ENCODE data around the gene PTMS. TPM values are rescaled to one million over a fixed set of nuclear protein-coding genes. Genes with fewer than 3 reads are reported as not detected.

The PTMS gene
- total and polyA plus RNA-seq, 9 of the 15 experiments (the other 6 are each of a cell fraction or from before 2014, with no cell fraction given) = 5.1 to 287 (median 78.5) TPM

DNA sequence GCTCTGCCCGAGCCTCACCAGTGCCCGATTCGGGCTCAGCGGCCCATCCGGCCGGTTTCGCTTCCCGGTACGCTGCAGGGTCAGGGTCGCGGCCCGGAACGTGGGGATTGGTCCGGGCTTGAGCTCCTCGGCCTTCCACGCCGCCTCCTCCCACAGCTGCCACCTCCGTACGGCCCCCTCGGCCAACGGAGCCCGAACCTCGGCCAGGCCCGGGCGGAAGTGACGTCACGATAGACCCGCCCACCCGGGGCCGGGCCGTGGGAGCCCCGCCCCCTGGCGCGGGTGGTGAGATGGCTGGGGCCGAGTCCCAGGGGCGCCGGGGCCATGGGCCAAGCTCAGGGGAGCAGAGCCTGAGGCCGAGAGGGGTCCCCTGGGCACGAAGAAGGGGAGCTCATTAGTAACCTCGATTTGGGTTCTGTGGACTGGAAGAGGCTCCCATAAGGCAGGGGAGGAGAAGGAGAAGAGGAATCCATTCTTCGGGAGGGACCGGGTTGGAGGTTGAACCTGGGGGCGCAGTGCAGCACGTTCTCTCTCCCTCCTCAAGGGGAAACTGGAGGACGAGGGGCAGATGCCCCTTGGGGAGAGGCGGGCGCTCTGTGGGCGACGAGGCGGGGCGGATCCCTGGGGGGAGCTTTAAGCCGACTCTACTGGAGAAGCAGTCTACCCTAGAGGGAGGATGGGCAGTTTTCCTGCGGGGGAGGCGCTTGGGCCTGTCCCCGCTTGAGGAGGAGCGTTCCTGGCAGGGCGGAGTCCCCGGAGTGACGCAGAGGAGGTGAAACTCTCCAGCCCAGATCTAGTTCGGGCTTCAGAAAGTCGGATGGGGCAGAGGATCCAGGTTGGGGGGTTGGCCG is 13.0 kb upstream of the PTMS start, which contains the start of gene MLF2 (continued):
- TF ChIP-seq, protein P1, sequence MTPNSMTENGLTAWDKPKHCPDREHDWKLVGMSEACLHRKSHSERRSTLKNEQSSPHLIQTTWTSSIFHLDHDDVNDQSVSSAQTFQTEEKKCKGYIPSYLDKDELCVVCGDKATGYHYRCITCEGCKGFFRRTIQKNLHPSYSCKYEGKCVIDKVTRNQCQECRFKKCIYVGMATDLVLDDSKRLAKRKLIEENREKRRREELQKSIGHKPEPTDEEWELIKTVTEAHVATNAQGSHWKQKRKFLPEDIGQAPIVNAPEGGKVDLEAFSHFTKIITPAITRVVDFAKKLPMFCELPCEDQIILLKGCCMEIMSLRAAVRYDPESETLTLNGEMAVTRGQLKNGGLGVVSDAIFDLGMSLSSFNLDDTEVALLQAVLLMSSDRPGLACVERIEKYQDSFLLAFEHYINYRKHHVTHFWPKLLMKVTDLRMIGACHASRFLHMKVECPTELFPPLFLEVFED (CRISPR knock-in tag; conservative IDR thresholded peaks at IDR 0.05) = 0 out of 2 replicates have a peak, but pooled peaks have one; percentile 47
- TF ChIP-seq NFIX (CRISPR knock-in tag; IDR thresholded peaks at IDR 0.05; ENCODE audit: low read depth) (no peak), NCOA4 (IDR thresholded peaks at IDR 0.05; ENCODE audit: partially characterized antibody) (no peak), SLC30A9 (CRISPR knock-in tag; IDR thresholded peaks at IDR 0.05) (no peak), MCM2 (IDR thresholded peaks at IDR 0.05; ENCODE audit: low read depth) (no peak), ZFX (CRISPR knock-in tag; IDR thresholded peaks at IDR 0.05) (peak; percentile 95), KAT8 (IDR thresholded peaks at IDR 0.05; ENCODE audit: low read depth) (no peak), FOXA3 (CRISPR knock-in tag; conservative IDR thresholded peaks at IDR 0.05 in 1 of 2, IDR thresholded peaks at IDR 0.05 in 1 of 2) (no peak), ZC3H8 (IDR thresholded peaks at IDR 0.05) (no peak), EP400 (IDR thresholded peaks at IDR 0.05) (peak; percentile 81), MYC (IDR thresholded peaks at IDR 0.05; ENCODE audit: low read depth, low read length) (peak; percentile 58), MYC (CRISPR knock-in tag; IDR thresholded peaks at IDR 0.05; ENCODE audit: borderline replicate concordance, low read depth) (no peak), NBN (IDR thresholded peaks at IDR 0.05; ENCODE audit: low read depth) (peak; percentile 79)
- TF ChIP-seq, protein P2, sequence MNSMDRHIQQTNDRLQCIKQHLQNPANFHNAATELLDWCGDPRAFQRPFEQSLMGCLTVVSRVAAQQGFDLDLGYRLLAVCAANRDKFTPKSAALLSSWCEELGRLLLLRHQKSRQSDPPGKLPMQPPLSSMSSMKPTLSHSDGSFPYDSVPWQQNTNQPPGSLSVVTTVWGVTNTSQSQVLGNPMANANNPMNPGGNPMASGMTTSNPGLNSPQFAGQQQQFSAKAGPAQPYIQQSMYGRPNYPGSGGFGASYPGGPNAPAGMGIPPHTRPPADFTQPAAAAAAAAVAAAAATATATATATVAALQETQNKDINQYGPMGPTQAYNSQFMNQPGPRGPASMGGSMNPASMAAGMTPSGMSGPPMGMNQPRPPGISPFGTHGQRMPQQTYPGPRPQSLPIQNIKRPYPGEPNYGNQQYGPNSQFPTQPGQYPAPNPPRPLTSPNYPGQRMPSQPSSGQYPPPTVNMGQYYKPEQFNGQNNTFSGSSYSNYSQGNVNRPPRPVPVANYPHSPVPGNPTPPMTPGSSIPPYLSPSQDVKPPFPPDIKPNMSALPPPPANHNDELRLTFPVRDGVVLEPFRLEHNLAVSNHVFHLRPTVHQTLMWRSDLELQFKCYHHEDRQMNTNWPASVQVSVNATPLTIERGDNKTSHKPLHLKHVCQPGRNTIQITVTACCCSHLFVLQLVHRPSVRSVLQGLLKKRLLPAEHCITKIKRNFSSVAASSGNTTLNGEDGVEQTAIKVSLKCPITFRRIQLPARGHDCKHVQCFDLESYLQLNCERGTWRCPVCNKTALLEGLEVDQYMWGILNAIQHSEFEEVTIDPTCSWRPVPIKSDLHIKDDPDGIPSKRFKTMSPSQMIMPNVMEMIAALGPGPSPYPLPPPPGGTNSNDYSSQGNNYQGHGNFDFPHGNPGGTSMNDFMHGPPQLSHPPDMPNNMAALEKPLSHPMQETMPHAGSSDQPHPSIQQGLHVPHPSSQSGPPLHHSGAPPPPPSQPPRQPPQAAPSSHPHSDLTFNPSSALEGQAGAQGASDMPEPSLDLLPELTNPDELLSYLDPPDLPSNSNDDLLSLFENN (IDR thresholded peaks at IDR 0.05; ENCODE audit: low read depth in 2 of 2, low read length in 2 of 2) = 0 out of 4 replicates have a peak, but pooled peaks of 1 of the 2 experiments have one; percentile 15
- TF ChIP-seq, protein P3, sequence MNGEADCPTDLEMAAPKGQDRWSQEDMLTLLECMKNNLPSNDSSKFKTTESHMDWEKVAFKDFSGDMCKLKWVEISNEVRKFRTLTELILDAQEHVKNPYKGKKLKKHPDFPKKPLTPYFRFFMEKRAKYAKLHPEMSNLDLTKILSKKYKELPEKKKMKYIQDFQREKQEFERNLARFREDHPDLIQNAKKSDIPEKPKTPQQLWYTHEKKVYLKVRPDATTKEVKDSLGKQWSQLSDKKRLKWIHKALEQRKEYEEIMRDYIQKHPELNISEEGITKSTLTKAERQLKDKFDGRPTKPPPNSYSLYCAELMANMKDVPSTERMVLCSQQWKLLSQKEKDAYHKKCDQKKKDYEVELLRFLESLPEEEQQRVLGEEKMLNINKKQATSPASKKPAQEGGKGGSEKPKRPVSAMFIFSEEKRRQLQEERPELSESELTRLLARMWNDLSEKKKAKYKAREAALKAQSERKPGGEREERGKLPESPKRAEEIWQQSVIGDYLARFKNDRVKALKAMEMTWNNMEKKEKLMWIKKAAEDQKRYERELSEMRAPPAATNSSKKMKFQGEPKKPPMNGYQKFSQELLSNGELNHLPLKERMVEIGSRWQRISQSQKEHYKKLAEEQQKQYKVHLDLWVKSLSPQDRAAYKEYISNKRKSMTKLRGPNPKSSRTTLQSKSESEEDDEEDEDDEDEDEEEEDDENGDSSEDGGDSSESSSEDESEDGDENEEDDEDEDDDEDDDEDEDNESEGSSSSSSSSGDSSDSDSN (IDR thresholded peaks at IDR 0.05; ENCODE audit: borderline replicate concordance in 1 of 2, low read depth in 2 of 2, low read length in 2 of 2) = 0 out of 4 replicates have a peak, but pooled peaks have one; percentile 49
- TF ChIP-seq, protein P4, sequence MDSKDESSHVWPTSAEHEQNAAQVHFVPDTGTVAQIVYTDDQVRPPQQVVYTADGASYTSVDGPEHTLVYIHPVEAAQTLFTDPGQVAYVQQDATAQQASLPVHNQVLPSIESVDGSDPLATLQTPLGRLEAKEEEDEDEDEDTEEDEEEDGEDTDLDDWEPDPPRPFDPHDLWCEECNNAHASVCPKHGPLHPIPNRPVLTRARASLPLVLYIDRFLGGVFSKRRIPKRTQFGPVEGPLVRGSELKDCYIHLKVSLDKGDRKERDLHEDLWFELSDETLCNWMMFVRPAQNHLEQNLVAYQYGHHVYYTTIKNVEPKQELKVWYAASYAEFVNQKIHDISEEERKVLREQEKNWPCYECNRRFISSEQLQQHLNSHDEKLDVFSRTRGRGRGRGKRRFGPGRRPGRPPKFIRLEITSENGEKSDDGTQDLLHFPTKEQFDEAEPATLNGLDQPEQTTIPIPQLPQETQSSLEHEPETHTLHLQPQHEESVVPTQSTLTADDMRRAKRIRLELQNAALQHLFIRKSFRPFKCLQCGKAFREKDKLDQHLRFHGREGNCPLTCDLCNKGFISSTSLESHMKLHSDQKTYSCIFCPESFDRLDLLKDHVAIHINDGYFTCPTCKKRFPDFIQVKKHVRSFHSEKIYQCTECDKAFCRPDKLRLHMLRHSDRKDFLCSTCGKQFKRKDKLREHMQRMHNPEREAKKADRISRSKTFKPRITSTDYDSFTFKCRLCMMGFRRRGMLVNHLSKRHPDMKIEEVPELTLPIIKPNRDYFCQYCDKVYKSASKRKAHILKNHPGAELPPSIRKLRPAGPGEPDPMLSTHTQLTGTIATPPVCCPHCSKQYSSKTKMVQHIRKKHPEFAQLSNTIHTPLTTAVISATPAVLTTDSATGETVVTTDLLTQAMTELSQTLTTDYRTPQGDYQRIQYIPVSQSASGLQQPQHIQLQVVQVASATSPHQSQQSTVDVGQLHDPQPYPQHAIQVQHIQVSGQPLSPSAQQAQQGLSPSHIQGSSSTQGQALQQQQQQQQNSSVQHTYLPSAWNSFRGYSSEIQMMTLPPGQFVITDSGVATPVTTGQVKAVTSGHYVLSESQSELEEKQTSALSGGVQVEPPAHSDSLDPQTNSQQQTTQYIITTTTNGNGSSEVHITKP (IDR thresholded peaks at IDR 0.05; ENCODE audit: partially characterized antibody) = peak; percentile 64

All from K562 (cell line).